Ishikawa (cell line): ENCODE data around the gene GDPD3.

Experiments used
- CREB1 ChIP-seq: IDR thresholded peaks from 2 replicates; pipeline ENCODE4 v1.6.1; 2012; ENCODE audit warnings: low read depth
- EGR1 ChIP-seq: IDR thresholded peaks from 2 replicates; pipeline ENCODE4 v1.6.1; 2012
- EP300 ChIP-seq: IDR thresholded peaks from 2 replicates; pipeline ENCODE4 v1.6.1; 2012; ENCODE audit warnings: borderline replicate concordance
- FOXM1 ChIP-seq: IDR thresholded peaks from 2 replicates; pipeline ENCODE4 v1.6.1; 2012; ENCODE audit warnings: low read depth, borderline replicate concordance
- RAD21 ChIP-seq: IDR thresholded peaks from 2 replicates; pipeline ENCODE4 v1.6.1; 2012; ENCODE audit warnings: low read depth
- REST ChIP-seq: IDR thresholded peaks from 2 replicates; pipeline ENCODE4 v1.6.1; 2012; ENCODE audit warnings: low read depth, mild to moderate bottlenecking
- TEAD4 ChIP-seq: IDR thresholded peaks from 2 replicates; pipeline ENCODE4 v1.6.1; 2012
- USF1 ChIP-seq: IDR thresholded peaks from 2 replicates; pipeline ENCODE4 v1.6.1; 2012
- YY1 ChIP-seq: IDR thresholded peaks from 2 replicates; pipeline ENCODE4 v1.6.1; 2012; ENCODE audit warnings: low read depth

GRCh38 chr16:30155188-30155587 is 41.9 kb upstream of the GDPD3 start:
- TF ChIP-seq USF1 (no peak), TEAD4 (no peak), CREB1 (no peak), FOXM1 (no peak), EP300 (no peak), EGR1 (no peak), YY1 (no peak), RAD21 (no peak), REST (no peak)
